Measurements from ENCODE around the gene TUBB1. TPM values are rescaled to one million over a fixed set of nuclear protein-coding genes. Genes with fewer than 3 reads are reported as not detected.

Gene TUBB1
- total and polyA plus RNA-seq, 2 of the 4 experiments (the other 2 are of a cell fraction) = not detected

- H4K91ac ChIP-seq (ENCODE audit: insufficient read depth, low read depth, low read length) = no peak overlapping the region
- H4K8ac ChIP-seq (ENCODE audit: low read depth in 2 of 2, low read length in 2 of 2) = no peak overlapping the region
- no peak overlapping the region for H3K9ac ChIP-seq (ENCODE audit: low read depth, low read length)
- intact Hi-C loops (cut with micrococcal nuclease) = no loop called here
- no peak overlapping the region for H3K4ac ChIP-seq (ENCODE audit: low read depth, low read length)
- peaks cover 22% of the 10 kb centered on the region for H3K27me3 ChIP-seq (ENCODE audit: control insufficient read depth, insufficient read depth, low read length)
- no peak overlapping the region for H2BK120ac ChIP-seq (ENCODE audit: low read depth, low read length)
- H3K23ac ChIP-seq (ENCODE audit: low read depth, low read length) = no peak overlapping the region
- DNase-seq (no peak), ATAC-seq (ENCODE audit: low read depth) (no peak)
- no peak overlapping the region for H2BK15ac ChIP-seq (ENCODE audit: low read depth, low read length)
- no peak for TF ChIP-seq ELK1 (IDR thresholded peaks at IDR 0.05; ENCODE audit: borderline replicate concordance, low read depth, low read length)
- no peak for TF ChIP-seq RAD21 (IDR thresholded peaks at IDR 0.05; ENCODE audit: low read length)
- TF ChIP-seq CEBPB (IDR thresholded peaks at IDR 0.05; ENCODE audit: low read depth, low read length) = no peak
- no peak for TF ChIP-seq CHD1 (IDR thresholded peaks at IDR 0.05; ENCODE audit: low read depth, low read length)
- TF ChIP-seq MAZ (IDR thresholded peaks at IDR 0.05; ENCODE audit: borderline replicate concordance, low read depth, low read length) = no peak
- no peak overlapping the region for H3K4me2 ChIP-seq (ENCODE audit: low read depth, low read length)
- H2AK5ac ChIP-seq (ENCODE audit: low read depth, low read length) = no peak overlapping the region
- no peaks in the 10 kb centered on the region for H3K9me3 ChIP-seq (ENCODE audit: control insufficient read depth, insufficient read depth, low read length)
- no peak overlapping the region for H4K5ac ChIP-seq (ENCODE audit: low read depth, low read length)
- no peak overlapping the region for H2AFZ ChIP-seq (replicated peaks; ENCODE audit: low read length, poor library complexity)
- dilution Hi-C loops (cut with HindIII; ENCODE audit: low sequenced_read_pairs, unreplicated experiment) = no loop called here
- BruUV-seq (replicated peaks) = no TSS peak
- no peak overlapping the region for H2BK5ac ChIP-seq (ENCODE audit: low read depth, low read length, poor library complexity, severe bottlenecking)
- H4K20me1 ChIP-seq (ENCODE audit: insufficient read depth, low read length) = no peaks in the 10 kb centered on the region
- H3K36me3 ChIP-seq (ENCODE audit: control insufficient read depth, insufficient read depth, low read length) = no peaks in the 10 kb centered on the region
- H2AK9ac ChIP-seq (replicated peaks; ENCODE audit: low read depth, low read length, poor library complexity) = no peak overlapping the region
- in situ Hi-C loops (cut with MboI; ENCODE audit: low sequenced_read_pairs) = no loop called here
- H3K56ac ChIP-seq (ENCODE audit: extremely low read depth, insufficient read depth, low read length) = no peak overlapping the region
- no CpG with 5 or more reads among the region's 1 CpG for WGBS, 2 experiments (ENCODE audit: extremely low coverage in 2 of 2, insufficient read length in 1 of 2)
- ChIA-PET POLR2A (ENCODE audit: unreplicated experiment) (no interaction called here), CTCF (interaction anchor here (1.6 kb wide), 1 partner anchor 14 kb away, joined by 4 read pairs; no protein-coding TSS in a partner anchor)
- H3K4me1 ChIP-seq (ENCODE audit: control insufficient read depth, insufficient read depth, low read length) = no peaks in the 10 kb centered on the region
- no peak overlapping the region for H3K4me3 ChIP-seq (ENCODE audit: insufficient read depth, low read depth, low read length)
- H3K9me1 ChIP-seq (ENCODE audit: insufficient read depth, low read length) = no peaks in the 10 kb centered on the region
- H3K18ac ChIP-seq (ENCODE audit: low read depth, low read length) = no peak overlapping the region
- no peak overlapping the region for H3K14ac ChIP-seq (replicated peaks; ENCODE audit: low read depth, low read length)
- H3K27ac ChIP-seq (ENCODE audit: insufficient read depth, low read length) = no peak overlapping the region
- no peaks in the 10 kb centered on the region for H3K79me1 ChIP-seq (ENCODE audit: low read depth in 1 of 2, low read length in 2 of 2)
- H2BK20ac ChIP-seq (ENCODE audit: low read depth, low read length) = no peak overlapping the region
These were observed 54.4 kb downstream of the TUBB1 start for GRCh38 chr20:59073582-59073981.

Measured in IMR-90 (cell line).